WI38 (cell line): ENCODE data around the gene ZNRD2.

ENCODE experiments used
- H3K4me3 ChIP-seq: 2 replicates; pipeline ENCODE4 v1.5.1; 2011; ENCODE audit warnings: low read depth, mild to moderate bottlenecking, control low read depth, low read length
- TF ChIP-seq, protein P1 (sequence below): IDR thresholded peaks from 2 replicates; pipeline ENCODE4 v1.5.1; 2012; ENCODE audit warnings: low read depth, mild to moderate bottlenecking, control low read depth, low read length

ZNRD2 gene

DNA sequence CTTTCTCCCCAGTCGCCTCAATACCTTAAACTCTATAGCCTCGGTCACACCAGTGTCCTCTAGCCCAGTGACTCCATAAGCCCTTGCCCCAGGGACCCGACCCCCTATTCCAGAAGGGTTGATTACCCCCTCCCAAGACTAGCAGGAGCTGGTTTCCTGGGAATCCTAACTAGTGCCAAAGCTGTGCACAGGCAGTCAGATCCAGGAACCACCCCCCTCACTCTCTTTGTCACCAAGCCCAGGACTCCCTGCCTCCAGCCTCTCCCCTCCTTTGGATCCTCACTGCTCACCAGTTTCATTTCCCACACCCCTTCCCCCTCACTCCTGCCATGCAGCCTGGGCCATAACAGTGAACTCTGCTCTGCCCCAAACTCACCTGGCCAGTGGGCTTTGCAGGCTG lies 21.9 kb upstream of the ZNRD2 start:
- TF ChIP-seq, protein P1, sequence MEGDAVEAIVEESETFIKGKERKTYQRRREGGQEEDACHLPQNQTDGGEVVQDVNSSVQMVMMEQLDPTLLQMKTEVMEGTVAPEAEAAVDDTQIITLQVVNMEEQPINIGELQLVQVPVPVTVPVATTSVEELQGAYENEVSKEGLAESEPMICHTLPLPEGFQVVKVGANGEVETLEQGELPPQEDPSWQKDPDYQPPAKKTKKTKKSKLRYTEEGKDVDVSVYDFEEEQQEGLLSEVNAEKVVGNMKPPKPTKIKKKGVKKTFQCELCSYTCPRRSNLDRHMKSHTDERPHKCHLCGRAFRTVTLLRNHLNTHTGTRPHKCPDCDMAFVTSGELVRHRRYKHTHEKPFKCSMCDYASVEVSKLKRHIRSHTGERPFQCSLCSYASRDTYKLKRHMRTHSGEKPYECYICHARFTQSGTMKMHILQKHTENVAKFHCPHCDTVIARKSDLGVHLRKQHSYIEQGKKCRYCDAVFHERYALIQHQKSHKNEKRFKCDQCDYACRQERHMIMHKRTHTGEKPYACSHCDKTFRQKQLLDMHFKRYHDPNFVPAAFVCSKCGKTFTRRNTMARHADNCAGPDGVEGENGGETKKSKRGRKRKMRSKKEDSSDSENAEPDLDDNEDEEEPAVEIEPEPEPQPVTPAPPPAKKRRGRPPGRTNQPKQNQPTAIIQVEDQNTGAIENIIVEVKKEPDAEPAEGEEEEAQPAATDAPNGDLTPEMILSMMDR, result no peak

DNA sequence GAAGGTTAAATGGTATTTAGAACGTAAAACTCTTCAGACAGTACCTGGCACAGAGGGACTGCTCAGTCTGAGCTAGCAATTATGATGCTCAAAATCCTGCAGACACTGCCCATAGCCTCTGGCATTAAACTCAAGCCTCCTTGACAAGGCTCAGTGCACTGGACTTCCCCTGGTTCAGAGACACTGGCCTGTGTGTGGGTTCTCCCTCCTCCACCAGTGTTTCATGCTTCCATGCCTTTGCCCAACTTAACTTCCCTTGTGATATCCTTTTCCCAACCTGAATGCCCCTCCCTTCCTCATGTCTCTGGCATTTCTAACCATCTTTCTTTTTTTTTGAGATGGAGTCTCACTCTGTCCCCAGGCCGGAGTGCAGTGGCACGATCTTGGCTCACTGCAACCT lies 21.2 kb upstream of the ZNRD2 start:
- H3K4me3 ChIP-seq, result no peak overlapping the region
- TF ChIP-seq, protein P1, result no peak

More for the DNA sequence above, 21.9 kb upstream of the ZNRD2 start:
- no peak overlapping the region for H3K4me3 ChIP-seq

DNA sequence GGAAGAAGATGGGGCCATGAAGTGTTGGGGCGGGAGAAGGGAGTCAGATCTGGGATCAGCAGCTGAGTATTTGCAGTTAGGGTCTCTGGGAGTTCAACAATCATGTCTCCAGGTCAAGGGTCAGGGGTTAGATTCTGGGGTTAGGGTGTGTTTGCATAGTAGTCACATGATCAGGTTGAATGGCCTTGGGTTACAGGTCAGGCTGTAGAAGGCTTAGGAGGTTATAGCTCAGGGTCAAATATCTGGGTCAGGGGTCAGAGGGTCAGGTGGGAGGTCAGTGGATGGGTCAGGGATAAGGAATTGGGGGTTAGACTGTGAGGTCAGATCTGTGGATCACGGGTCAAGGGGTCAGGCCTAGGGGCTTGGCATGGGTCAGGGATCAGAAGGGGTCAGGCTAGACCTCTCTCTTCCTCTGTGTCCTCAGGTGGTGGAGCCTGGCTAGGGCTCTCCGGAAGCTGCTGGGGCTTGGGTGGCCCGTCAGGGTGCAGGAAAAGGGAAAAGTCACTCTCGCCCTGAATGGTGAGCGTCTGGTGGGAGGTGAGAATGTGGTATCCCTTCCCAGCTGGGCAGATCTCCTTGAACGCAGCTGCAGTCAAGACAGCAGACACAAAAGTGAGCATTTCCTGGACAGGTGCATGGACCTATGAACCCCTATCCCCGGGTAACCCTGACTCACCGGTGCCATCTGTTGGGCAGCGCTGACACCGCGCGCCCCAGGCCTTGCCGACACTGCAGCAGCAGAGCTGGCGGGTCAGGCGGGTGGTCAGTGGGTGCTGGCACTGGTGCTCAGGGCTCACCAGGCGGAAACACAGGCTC lies 18.5 kb upstream of the ZNRD2 start:
- H3K4me3 ChIP-seq, result no peak overlapping the region
- TF ChIP-seq, protein P1, result no peak

DNA sequence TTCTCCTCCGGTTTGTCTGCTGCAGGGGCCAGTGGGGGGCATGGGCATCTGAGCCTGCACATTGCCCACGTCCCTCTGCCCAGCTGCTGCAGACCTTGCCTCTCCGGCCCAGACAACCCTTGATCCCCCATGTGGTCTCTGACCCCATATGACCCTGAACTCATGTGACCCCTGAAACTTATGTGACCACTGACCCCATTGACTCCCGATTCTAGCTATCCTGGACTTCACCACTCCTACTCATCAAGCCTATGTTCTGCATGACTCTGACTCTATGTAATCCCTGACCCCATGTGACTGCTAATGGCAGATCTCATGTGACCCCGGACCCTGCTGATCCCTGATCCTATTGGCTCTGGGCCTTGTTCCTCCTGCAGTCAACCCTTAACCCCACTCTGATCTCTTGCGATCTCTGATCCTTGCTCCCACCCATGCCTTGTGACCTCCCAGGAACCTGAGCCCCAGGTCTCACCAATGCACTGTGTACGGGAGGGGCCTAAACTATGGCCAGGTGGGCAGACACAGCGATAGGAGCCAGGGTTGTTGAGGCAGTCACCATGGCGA lies 17.8 kb upstream of the ZNRD2 start:
- TF ChIP-seq, protein P1, result no peak

DNA sequence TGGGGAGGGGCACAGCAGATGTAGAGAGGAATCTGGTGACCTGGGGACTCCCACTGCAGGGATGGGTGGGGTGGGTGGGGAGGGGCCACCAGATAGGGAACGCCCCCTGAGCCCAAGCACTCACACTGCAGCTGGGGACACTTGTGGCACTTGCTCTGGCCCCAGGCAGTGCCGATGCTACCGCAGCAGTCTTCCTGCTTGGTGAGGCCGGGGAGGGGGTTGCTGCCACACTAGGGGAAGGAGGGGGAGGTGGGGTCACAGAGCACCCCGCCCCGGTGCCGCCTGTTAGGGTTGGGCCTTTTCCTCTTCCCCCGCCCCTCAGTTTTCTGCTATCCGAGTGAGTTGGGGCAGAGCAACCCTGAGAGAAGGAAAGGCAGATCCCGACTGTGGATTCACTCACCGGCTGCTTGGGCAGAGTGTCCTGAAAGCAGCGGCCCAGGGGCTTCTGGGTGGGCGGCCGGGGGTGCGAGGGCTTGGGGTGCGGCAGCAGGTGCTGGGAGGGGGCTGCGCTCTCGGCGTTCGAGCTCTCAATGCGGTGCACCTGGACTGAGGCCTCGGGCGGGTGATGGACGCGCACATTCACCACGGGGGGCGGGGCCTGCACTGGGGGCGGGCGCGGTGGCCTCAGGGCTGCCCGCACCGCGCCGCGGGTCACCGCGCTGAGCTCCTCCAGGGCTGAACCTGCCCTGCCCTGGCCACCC lies 16.8 kb upstream of the ZNRD2 start:
- TF ChIP-seq, protein P1, result no peak
- no peak overlapping the region for H3K4me3 ChIP-seq

More for the DNA sequence above, 17.8 kb upstream of the ZNRD2 start:
- no peak overlapping the region for H3K4me3 ChIP-seq

DNA sequence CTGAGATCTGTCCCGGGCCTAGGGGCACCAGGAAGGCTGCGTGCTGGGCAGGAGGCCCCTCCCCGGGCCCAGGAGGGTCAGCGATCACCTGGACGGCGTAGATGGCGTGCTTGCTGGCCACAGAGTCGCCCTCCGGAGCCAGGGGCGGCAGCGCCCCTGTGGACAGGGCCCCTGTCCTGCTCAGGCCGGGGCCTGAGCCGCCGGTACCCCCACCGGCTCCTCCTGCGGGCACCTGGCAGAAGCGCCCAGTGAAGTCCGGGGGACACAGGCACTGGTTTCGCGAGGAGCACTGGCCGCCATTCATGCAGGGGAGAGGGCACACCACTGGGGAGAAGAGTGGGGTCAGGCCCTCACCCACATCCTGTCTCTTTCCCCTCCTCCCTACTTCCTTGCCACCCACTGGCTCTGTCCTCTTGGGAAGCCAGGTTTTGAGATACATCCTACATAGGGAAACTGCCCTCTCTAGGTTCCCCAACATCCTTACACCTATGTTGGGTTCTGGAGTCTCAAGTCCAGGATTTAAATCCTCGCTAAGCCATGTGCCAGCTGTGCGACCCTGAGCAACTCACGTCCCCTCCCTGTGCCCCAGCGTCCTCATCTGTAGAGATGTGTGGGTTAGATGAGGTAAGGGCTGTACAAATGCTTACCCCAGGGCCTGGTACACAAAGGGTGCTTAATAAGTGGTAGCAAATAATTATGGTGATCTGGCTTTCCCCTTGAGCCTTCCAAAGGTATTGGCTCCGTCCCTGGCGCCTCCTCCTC lies 16.0 kb upstream of the ZNRD2 start:
- TF ChIP-seq, protein P1, result no peak
- H3K4me3 ChIP-seq, result no peak overlapping the region
